ENCODE data around the gene JPH2. TPM values are rescaled to one million over a fixed set of nuclear protein-coding genes. Genes with fewer than 3 reads are reported as not detected.

Gene JPH2
- total RNA-seq, 2 experiments from 2014 or later, result not detected

- CTCF ChIA-PET, result no interaction called here
- Mint-ChIP-seq H3K9me3 (no peaks in the 10 kb centered on the region), H3K36me3 (ENCODE audit: low read depth) (no peaks in the 10 kb centered on the region), H3K27ac (no peak overlapping the region), H3K27me3 (peaks cover 4% of the 10 kb centered on the region), H3K4me1 (ENCODE audit: low read depth) (peaks cover 15% of the 10 kb centered on the region), H3K4me3 (no peak overlapping the region)
- Histone ChIP-seq H3K27me3 (ENCODE audit: control insufficient read depth in 1 of 2, insufficient read depth in 2 of 2, low read length in 2 of 2) (no peaks in the 10 kb centered on the region), H3K4me3 (ENCODE audit: low read length) (no peak overlapping the region), H3K9me3 (ENCODE audit: control insufficient read depth in 1 of 2, insufficient read depth in 1 of 2, low read length in 2 of 2) (peaks cover 0 to 5% of the 10 kb centered on the region in 2 experiments), H3K27ac (ENCODE audit: low read depth in 1 of 2, low read length in 2 of 2) (no peak overlapping the region), H3K36me3 (ENCODE audit: insufficient read depth, low read length) (no peaks in the 10 kb centered on the region), H3K4me1 (ENCODE audit: insufficient read depth, low read length) (peaks cover 16% of the 10 kb centered on the region)
- POLR2A ChIA-PET, result no interaction called here
- TF ChIP-seq CTCF (IDR thresholded peaks at IDR 0.05), result no peak
- ATAC-seq (ENCODE audit: poor library complexity), result no peak
- DNase-seq, result no peak
- intact Hi-C loops (cut with DNase I, micrococcal nuclease), result loop anchor here in 1 of 2 experiments (5.0 kb wide), 1 partner anchor 35 kb away; the partner anchor contains the start of gene JPH2
Observed at GRCh38 chr20:44151621-44152416, 35.2 kb downstream of the JPH2 start.

GRCh38 chr20:44146272-44146671 lies 40.7 kb downstream of the JPH2 start:
- Mint-ChIP-seq H3K27me3 (peaks cover 16% of the 10 kb centered on the region), H3K9me3 (no peaks in the 10 kb centered on the region), H3K27ac (no peak overlapping the region), H3K4me1 (ENCODE audit: low read depth) (no peaks in the 10 kb centered on the region), H3K4me3 (no peak overlapping the region), H3K36me3 (ENCODE audit: low read depth) (no peaks in the 10 kb centered on the region)
- intact Hi-C loops (cut with DNase I, micrococcal nuclease), result no loop called here
- TF ChIP-seq CTCF (IDR thresholded peaks at IDR 0.05), result no peak
- ATAC-seq (ENCODE audit: poor library complexity) (no peak), DNase-seq (no peak)
- Histone ChIP-seq H3K27ac (ENCODE audit: low read depth in 1 of 2, low read length in 2 of 2) (no peak overlapping the region), H3K27me3 (ENCODE audit: control insufficient read depth in 1 of 2, insufficient read depth in 2 of 2, low read length in 2 of 2) (no peaks in the 10 kb centered on the region), H3K36me3 (ENCODE audit: insufficient read depth, low read length) (no peaks in the 10 kb centered on the region), H3K9me3 (ENCODE audit: control insufficient read depth in 1 of 2, insufficient read depth in 1 of 2, low read length in 2 of 2) (peaks cover 0 to 5% of the 10 kb centered on the region in 2 experiments), H3K4me1 (ENCODE audit: insufficient read depth, low read length) (no peaks in the 10 kb centered on the region), H3K4me3 (ENCODE audit: low read length) (no peak overlapping the region)
- ChIA-PET POLR2A (no interaction called here), CTCF (no interaction called here)

GRCh38 chr20:44145131-44145775 lies 41.7 kb downstream of the JPH2 start:
- H3K9me3 Mint-ChIP-seq, result no peaks in the 10 kb centered on the region
- CTCF ChIA-PET, result no interaction called here
- no peak for DNase-seq
- Histone ChIP-seq H3K9me3 (ENCODE audit: control insufficient read depth in 1 of 2, insufficient read depth in 1 of 2, low read length in 2 of 2) (peaks cover 0 to 5% of the 10 kb centered on the region in 2 experiments), H3K4me3 (ENCODE audit: low read length) (no peak overlapping the region), H3K36me3 (ENCODE audit: insufficient read depth, low read length) (no peaks in the 10 kb centered on the region), H3K27me3 (ENCODE audit: control insufficient read depth in 1 of 2, insufficient read depth in 2 of 2, low read length in 2 of 2) (no peaks in the 10 kb centered on the region), H3K4me1 (ENCODE audit: insufficient read depth, low read length) (no peaks in the 10 kb centered on the region), H3K27ac (ENCODE audit: low read depth in 1 of 2, low read length in 2 of 2) (no peak overlapping the region)
- no peak for TF ChIP-seq CTCF (IDR thresholded peaks at IDR 0.05)
- H3K36me3 Mint-ChIP-seq (ENCODE audit: low read depth), result no peaks in the 10 kb centered on the region
- H3K27me3 Mint-ChIP-seq, result peaks cover 25% of the 10 kb centered on the region
- intact Hi-C loops (cut with DNase I, micrococcal nuclease), result no loop called here
- no peak overlapping the region for H3K27ac Mint-ChIP-seq
- no peak for ATAC-seq (ENCODE audit: poor library complexity)
- H3K4me1 Mint-ChIP-seq (ENCODE audit: low read depth), result no peaks in the 10 kb centered on the region
- H3K4me3 Mint-ChIP-seq, result no peak overlapping the region
- POLR2A ChIA-PET, result no interaction called here

Data from CD4-positive, alpha-beta T cell (primary cell).